ENCODE measurements around the gene RPS15.

The RPS15 gene

DNA sequence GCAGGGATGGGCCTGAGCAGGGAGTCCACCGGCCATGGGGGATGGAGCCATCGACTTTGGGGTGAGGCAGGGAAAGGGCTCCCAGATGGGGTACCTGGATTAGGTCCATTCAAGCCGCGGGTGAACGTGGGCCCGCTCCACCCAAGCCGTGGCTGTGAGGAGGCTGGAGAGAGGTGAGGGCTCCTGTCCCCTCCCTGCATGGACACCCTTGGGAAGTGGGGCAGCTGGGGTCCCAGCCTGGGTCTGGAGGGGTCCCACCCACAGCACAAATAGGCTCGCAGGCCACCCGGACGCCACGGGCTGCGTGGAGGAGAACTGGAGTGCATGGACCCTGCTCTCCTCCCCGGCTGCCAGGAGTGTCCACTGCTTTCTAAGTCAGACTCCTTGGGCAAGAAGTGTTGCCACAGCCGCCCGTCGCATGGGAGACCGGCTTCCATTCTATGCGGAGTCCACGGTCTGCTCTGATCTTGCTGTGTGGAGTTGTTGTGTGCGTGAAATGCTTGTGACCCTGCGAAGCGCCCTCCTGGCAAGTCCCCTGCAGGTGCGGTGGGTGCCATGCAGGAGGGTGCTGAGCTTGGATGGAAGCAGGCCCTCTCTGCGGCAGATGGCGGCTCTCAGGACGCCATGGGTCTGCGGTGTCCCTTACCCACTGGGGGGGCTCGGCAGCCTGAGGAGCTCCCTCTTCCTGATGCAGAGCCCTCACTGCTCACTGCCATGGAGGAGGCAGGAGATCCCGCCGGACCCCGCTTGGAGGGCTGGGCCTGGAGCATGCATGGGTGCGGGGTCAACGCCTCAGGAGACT lies 28.8 kb upstream of the RPS15 start:
- POLR2A ChIA-PET: interaction anchor here (1.1 kb wide), 1 partner anchor 140 kb away, joined by 5 to 8 read pairs; the partner anchor contains the start of gene CIRBP
- TF ChIP-seq BHLHE40 (IDR thresholded peaks at IDR 0.05; ENCODE audit: borderline replicate concordance) (no peak), ARNT (IDR thresholded peaks at IDR 0.05) (no peak), HDGF (IDR thresholded peaks at IDR 0.05; ENCODE audit: borderline replicate concordance) (no peak), ZNF384 (IDR thresholded peaks at IDR 0.05) (no peak), L3MBTL2 (conservative IDR thresholded peaks at IDR 0.05) (no peak), SP1 (IDR thresholded peaks at IDR 0.05) (no peak), CTBP1 (IDR thresholded peaks at IDR 0.05; ENCODE audit: borderline replicate concordance) (no peak), TARDBP (IDR thresholded peaks at IDR 0.05) (no peak), FOXA1 (IDR thresholded peaks at IDR 0.05) (no peak)
- TF ChIP-seq, protein P1, sequence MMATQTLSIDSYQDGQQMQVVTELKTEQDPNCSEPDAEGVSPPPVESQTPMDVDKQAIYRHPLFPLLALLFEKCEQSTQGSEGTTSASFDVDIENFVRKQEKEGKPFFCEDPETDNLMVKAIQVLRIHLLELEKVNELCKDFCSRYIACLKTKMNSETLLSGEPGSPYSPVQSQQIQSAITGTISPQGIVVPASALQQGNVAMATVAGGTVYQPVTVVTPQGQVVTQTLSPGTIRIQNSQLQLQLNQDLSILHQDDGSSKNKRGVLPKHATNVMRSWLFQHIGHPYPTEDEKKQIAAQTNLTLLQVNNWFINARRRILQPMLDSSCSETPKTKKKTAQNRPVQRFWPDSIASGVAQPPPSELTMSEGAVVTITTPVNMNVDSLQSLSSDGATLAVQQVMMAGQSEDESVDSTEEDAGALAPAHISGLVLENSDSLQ (IDR thresholded peaks at IDR 0.05): no peak
- no peak for DNase-seq (ENCODE audit: extremely low spot score)
- CTCF ChIA-PET: interaction anchor here (0.8 kb wide), 1 partner anchor 34 kb away, joined by 3 read pairs; no protein-coding TSS in a partner anchor

DNA sequence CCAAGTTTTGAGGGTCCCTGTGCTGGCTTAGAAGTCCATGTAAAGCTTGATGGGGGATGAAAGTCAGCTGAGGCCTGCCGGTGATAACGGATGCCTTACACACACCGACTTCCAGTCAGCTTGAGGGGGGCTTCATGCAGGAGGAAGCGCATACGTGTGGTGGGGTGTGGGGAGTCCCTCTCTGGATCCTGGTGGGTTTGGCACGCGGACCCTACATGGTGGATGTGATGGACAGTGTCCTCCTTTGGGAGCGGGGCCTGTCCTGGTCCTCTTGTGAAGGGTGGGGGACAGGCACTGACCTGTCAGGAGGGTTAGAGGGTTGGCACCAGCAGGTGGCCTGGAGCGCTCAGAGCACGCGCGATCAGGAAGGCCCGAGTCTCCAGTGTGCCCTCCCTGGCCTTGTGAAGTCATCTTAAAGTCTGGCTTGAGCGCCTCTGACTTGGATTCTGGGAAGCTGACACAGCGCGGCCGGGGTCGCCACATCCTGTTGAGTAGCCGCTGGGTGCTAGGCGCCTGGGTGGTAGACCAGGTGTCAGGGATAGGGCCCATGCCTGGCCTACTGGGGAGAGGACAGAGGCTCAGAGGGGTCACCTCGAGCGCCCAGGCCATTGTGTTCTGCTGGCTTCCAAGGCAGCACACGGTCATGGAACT lies 27.9 kb upstream of the RPS15 start:
- TF ChIP-seq LEF1 (IDR thresholded peaks at IDR 0.05; ENCODE audit: borderline replicate concordance): no peak
- no peak for TF ChIP-seq ARNT (IDR thresholded peaks at IDR 0.05)
- TF ChIP-seq NFRKB (IDR thresholded peaks at IDR 0.05): no peak
- no peak for TF ChIP-seq SP1 (IDR thresholded peaks at IDR 0.05)
- no peak for TF ChIP-seq BHLHE40 (IDR thresholded peaks at IDR 0.05; ENCODE audit: borderline replicate concordance)
- no peak for TF ChIP-seq SUZ12 (IDR thresholded peaks at IDR 0.05)
- POLR2A ChIA-PET: interaction anchor here (1.1 kb wide), 1 partner anchor 141 kb away, joined by 8 read pairs; the partner anchor contains the start of gene CIRBP
- CTCF ChIA-PET: interaction anchor here (0.8 kb wide), 1 partner anchor 33 kb away, joined by 3 read pairs; no protein-coding TSS in a partner anchor

DNA sequence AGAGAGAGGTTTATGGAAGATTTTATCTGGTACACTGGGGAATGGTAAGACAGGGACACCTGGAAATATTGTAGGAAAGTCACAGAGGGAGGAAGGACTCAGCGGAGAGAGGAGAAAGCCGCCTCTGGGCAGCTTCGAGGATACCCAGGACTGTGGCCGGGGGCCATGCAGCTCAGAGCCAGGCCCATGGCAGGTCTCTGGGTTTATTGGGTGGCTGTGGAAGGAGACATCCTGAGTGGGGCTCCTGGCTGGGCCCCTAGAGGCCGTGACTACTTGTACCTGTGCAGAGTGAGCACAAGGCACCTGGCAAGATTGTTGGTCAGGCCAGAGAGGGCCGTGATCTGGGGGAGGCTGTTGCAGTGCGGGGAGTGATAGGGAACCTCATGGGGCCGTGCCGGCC lies 27.4 kb upstream of the RPS15 start:
- TF ChIP-seq LEF1 (IDR thresholded peaks at IDR 0.05; ENCODE audit: borderline replicate concordance) (no peak), ZNF384 (IDR thresholded peaks at IDR 0.05) (no peak), CTBP1 (IDR thresholded peaks at IDR 0.05; ENCODE audit: borderline replicate concordance) (no peak), FOXA1 (IDR thresholded peaks at IDR 0.05) (no peak), TARDBP (IDR thresholded peaks at IDR 0.05) (no peak), L3MBTL2 (conservative IDR thresholded peaks at IDR 0.05) (no peak), ELF4 (IDR thresholded peaks at IDR 0.05) (no peak), SP1 (IDR thresholded peaks at IDR 0.05) (no peak), SUZ12 (IDR thresholded peaks at IDR 0.05) (no peak), FOXK2 (IDR thresholded peaks at IDR 0.05) (no peak), NFRKB (IDR thresholded peaks at IDR 0.05) (no peak)
- TF ChIP-seq, protein P1 (IDR thresholded peaks at IDR 0.05): no peak
- POLR2A ChIA-PET: no interaction called here
- no peak for DNase-seq (ENCODE audit: extremely low spot score)
- CTCF ChIA-PET: no interaction called here

More for the DNA sequence above, 27.9 kb upstream of the RPS15 start:
- DNase-seq (ENCODE audit: extremely low spot score): no peak

DNA sequence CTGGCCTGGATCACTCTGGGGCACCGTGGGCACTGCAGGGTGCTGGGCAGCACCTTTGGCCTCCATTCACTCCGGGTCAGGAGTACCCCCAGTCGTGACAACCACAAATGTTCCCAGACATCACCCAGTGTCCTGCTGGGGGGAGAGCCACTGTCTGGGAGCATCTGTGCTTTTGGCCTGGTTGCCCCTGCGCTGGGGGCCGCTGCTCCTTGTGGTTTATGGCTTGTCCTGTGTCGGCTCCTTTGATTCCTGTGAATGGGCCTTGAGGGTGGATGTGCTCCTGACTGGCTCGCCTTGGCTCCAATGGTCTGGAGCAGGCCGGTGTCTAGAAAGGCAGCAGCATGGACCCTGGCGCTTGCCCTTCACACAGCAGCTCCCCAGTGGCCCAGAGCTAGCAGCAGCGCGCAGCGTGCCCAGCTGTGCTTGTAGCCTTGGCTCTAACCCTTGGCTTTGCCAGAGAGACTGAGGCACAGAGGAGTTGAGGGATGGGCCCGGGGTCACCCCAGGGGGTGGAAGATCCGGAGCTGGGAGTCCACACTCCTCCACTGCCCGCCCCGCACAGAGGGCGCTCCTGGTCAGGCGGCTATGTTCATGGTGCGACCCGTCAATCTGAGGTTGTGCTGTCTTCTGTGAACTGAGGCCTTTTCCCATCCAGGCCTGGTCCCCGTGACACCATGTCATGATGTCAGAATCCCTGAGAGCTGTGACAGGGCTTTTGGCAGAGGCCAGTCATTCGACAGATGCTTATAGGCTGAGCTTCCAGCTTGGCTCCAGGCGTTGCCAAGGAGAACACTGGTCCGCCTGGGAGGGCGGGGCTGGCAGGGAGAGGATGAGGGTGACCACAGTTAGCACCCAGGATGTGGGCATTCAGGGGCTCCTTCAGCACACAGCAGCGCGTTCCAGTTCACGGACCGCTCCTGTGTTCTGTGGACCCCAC lies 26.7 kb upstream of the RPS15 start:
- no peak for DNase-seq (ENCODE audit: extremely low spot score)
- TF ChIP-seq L3MBTL2 (conservative IDR thresholded peaks at IDR 0.05): no peak
- no peak for TF ChIP-seq ARNT (IDR thresholded peaks at IDR 0.05)
- no peak for TF ChIP-seq SP1 (IDR thresholded peaks at IDR 0.05)
- no peak for TF ChIP-seq FOXK2 (IDR thresholded peaks at IDR 0.05)
- no peak for TF ChIP-seq CTBP1 (IDR thresholded peaks at IDR 0.05; ENCODE audit: borderline replicate concordance)
- no peak for TF ChIP-seq SUZ12 (IDR thresholded peaks at IDR 0.05)
- TF ChIP-seq TARDBP (IDR thresholded peaks at IDR 0.05): no peak
- TF ChIP-seq BHLHE40 (IDR thresholded peaks at IDR 0.05; ENCODE audit: borderline replicate concordance): no peak
- no peak for TF ChIP-seq HDGF (IDR thresholded peaks at IDR 0.05; ENCODE audit: borderline replicate concordance)
- TF ChIP-seq, protein P1 (IDR thresholded peaks at IDR 0.05): no peak
- ChIA-PET CTCF (no interaction called here), POLR2A (no interaction called here)

DNA sequence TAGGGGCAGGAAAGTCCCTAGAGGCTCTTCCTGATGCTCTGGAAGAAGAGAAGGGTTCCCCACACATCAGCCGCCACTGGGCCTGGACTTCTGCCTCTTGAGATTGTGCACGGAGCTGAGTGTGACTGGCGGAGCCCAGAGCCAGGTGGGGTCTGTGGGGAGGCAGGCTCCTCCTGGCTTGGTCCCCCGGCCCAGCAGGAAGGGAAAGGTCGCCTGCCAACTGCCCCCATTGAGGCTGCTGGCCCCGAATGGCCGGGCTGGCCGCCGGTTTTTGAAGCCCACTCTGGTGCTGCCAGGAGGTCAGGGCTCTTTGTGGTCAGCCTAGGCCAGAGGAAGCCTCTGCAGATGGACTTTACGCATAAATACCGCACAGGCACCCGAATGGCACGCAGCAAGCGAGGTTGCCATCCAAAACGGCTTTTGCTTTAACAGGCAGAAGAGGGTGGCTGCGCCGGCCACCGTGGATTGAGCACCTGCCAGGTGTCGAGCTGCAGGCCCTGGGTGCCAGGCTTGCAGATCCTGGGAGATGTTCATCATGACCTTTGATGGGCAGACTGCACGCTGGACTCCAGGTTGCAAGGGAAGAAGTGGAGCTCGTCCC lies 25.8 kb upstream of the RPS15 start:
- TF ChIP-seq BHLHE40 (IDR thresholded peaks at IDR 0.05; ENCODE audit: borderline replicate concordance): no peak
- no peak for TF ChIP-seq SP1 (IDR thresholded peaks at IDR 0.05)
- TF ChIP-seq TARDBP (IDR thresholded peaks at IDR 0.05): no peak
- ChIA-PET CTCF (no interaction called here), POLR2A (interaction anchor here (2.7 kb wide), 1 partner anchor 143 kb away, joined by 10 read pairs; the partner anchor contains the start of gene CIRBP)
- DNase-seq (ENCODE audit: extremely low spot score): no peak

Data from HEK293T (cell line).